GM18873 (cell line): ENCODE results near the gene NUBP2.

ENCODE experiments used
- ATAC-seq: cut with Tn5 transposase; IDR thresholded peaks from one replicate; pipeline ENCODE4 v1.9.1; 2021; ENCODE audit warnings: mild to moderate bottlenecking, moderate library complexity, moderate number of reproducible peaks; ENCODE audit not compliant: unreplicated experiment, low FRiP score

NUBP2 gene

GRCh38 chr16:1822801-1823200 lies 40.0 kb downstream of the NUBP2 start:
- no peak for ATAC-seq

GRCh38 chr16:1823821-1824220 lies 41.1 kb downstream of the NUBP2 start:
- ATAC-seq: no peak

- ATAC-seq: no peak
Observed at GRCh38 chr16:1825381-1825863, 42.7 kb downstream of the NUBP2 start.

GRCh38 chr16:1825864-1826690 lies 43.3 kb downstream of the NUBP2 start:
- peak; percentile 26 for ATAC-seq

GRCh38 chr16:1826691-1827573 lies 44.2 kb downstream of the NUBP2 start, which contains the start of the genes FAHD1 and HAGH:
TSS of gene FAHD1 (plus strand) at chr16:1827206. CDS start at chr16:1827239, 33 bp downstream.
TSS of gene HAGH (minus strand) at chr16:1826825. CDS start at chr16:1826787, 38 bp downstream.
- ATAC-seq: peak; percentile 79

GRCh38 chr16:1828645-1829410 lies 46.1 kb downstream of the NUBP2 start:
- ATAC-seq: no peak

GRCh38 chr16:1830213-1830612 lies 47.5 kb downstream of the NUBP2 start:
- ATAC-seq: no peak

- no peak for ATAC-seq
Observed at GRCh38 chr16:1831186-1832075, 48.7 kb downstream of the NUBP2 start.

GRCh38 chr16:1832838-1833454 lies 50.2 kb downstream of the NUBP2 start:
- no peak for ATAC-seq

- no peak for ATAC-seq
Observed at GRCh38 chr16:1834096-1834495, 51.3 kb downstream of the NUBP2 start.
